Activated CD8-positive, alpha-beta memory T cell treated with anti-CD3 and anti-CD28 coated beads, Interleukin-2, amount 50 U/mL, for 24 hours (primary cell): ENCODE data around the gene LTBP2.

ENCODE experiments used
- DNase-seq: peaks from one replicate; pipeline ENCODE4 v3.0.0-alpha.2; 2020; ENCODE audit errors: extremely low read depth

Gene LTBP2

GRCh38 chr14:74612350-74613021, 449 bp upstream of the LTBP2 start:
- DNase-seq = peak; percentile 35

GRCh38 chr14:74610866-74611649, 979 bp downstream of the LTBP2 start:
- no peak for DNase-seq

- DNase-seq = no peak
Measured at GRCh38 chr14:74610199-74610865, 1.7 kb downstream of the LTBP2 start.

- DNase-seq = no peak
Measured at GRCh38 chr14:74609721-74610120, 2.3 kb downstream of the LTBP2 start.

GRCh38 chr14:74608959-74609611, 3.0 kb downstream of the LTBP2 start:
- DNase-seq = peak; percentile 71

- no peak for DNase-seq
Measured at GRCh38 chr14:74606727-74607126, 5.3 kb downstream of the LTBP2 start.

- DNase-seq = no peak
Measured at GRCh38 chr14:74605531-74606223, 6.4 kb downstream of the LTBP2 start.

- DNase-seq = no peak
Measured at GRCh38 chr14:74604911-74605310, 7.1 kb downstream of the LTBP2 start.

- no peak for DNase-seq
Measured at GRCh38 chr14:74604157-74604556, 7.9 kb downstream of the LTBP2 start.

GRCh38 chr14:74601982-74602381, 10.1 kb downstream of the LTBP2 start:
- no peak for DNase-seq

GRCh38 chr14:74599946-74600345, 12.1 kb downstream of the LTBP2 start:
- no peak for DNase-seq

GRCh38 chr14:74599321-74599761, 12.7 kb downstream of the LTBP2 start:
- DNase-seq = no peak

- no peak for DNase-seq
Measured at GRCh38 chr14:74596741-74597450, 15.1 kb downstream of the LTBP2 start.

GRCh38 chr14:74595006-74595735, 16.9 kb downstream of the LTBP2 start:
- DNase-seq = no peak

- DNase-seq = no peak
Measured at GRCh38 chr14:74594606-74595005, 17.4 kb downstream of the LTBP2 start.

GRCh38 chr14:74594029-74594428, 18.0 kb downstream of the LTBP2 start:
- DNase-seq = no peak

GRCh38 chr14:74593241-74593953, 18.6 kb downstream of the LTBP2 start:
- no peak for DNase-seq

- no peak for DNase-seq
Measured at GRCh38 chr14:74592476-74593201, 19.4 kb downstream of the LTBP2 start.

GRCh38 chr14:74591899-74592298, 20.1 kb downstream of the LTBP2 start:
- no peak for DNase-seq
